ENCODE data around the gene LIPC.

The LIPC gene

GRCh38 chr15:58521293-58521991, 89.7 kb downstream of the LIPC start:
- peak; percentile 73 for DNase-seq

GRCh38 chr15:58522391-58522790, 90.6 kb downstream of the LIPC start:
- no peak for DNase-seq

DNA sequence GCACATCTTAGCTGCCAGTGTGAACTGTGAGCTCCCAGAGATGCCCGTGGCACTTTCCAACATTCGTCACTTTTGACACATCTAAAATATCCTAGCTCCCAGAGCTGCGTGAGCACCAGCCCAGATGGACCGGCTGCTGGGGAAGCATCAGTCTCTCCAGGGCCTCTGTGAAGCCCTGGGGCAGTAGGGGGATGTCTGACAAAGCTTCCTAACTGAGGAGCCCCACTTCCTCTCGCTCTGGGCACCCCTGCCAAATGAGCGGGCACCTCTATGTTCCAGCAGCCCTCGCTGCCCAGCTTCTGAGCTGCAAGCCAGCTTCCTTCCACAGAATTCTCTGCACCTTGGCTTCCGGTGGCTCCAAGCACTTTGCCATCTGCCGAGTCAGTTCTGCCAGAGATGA, 91.1 kb downstream of the LIPC start:
- no peak for DNase-seq

DNA sequence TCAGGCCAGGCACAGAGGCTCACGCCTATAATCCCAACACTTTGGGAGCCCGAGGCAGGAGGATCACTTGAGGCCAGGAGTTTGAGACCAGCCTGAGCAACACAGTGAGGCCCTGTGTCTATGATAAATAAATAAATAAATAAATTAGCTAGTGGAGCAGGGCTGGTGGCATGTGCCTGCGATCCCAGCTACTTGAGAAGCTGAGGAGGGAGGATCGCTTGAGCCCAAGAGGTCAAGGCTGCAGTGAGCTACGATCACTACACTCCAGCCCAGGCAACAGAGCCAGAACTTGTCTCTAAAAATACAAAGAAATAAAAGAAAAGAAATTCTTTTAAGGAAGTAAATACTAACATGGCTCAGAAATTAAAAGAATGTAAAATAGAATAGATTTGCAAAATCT, 91.8 kb downstream of the LIPC start:
- no peak for DNase-seq

GRCh38 chr15:58524247-58524646, 92.5 kb downstream of the LIPC start:
- DNase-seq = no peak

GRCh38 chr15:58525991-58526421, 94.2 kb downstream of the LIPC start:
- no peak for DNase-seq

DNA sequence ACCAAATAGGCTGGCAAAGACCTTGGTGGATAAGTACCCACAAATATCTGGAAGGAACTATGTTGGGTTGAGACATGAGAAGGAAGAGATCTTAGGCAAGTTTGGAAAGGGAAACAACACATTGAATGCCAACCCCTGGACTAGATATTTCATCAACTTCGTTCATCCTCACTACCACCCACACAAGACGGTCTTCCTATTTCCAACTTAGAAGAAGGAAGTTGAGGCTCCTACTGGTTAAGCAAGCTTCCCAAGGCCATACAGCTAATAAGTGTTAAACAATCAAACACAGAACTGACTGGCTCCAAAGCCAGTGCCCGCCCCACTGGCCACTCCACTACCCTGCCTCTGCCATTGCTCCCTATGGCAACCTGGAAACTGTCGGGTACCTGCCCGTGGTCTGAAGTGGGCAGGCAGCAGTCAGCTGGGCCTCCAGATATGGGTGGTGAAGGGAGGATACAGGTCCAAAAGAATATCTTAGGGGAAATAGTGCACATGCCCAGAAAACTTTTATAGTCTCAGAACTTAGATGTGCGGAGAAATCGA, 94.9 kb downstream of the LIPC start:
- DNase-seq = no peak

DNA sequence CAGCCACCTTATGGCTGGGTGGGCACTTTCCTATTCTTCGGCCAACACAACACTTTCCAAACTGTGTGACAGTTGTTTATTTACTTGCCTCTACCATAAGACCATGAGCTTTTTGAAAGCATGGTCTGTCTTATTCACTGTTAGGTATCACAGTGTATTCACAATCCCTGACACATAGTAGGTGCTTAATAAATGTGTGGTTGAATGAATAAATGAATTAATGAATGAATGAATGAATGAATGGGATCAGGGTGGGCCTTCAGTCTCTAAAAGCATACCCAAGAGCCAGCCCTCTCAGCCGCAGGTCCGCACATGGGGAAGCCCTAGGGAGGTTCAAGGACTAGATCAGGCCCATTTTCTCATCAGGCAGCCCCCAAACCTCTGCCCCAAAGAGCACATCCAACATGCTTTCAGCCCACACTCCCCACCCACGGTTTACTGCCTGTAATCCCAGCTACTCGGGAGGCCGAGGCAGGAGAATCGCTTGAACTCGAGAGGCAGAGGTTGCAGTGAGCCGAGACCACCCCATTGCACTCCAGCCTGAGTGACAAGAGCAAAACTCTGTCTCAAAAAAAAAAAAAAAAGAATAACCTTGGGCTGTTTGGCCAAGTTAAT, 95.9 kb downstream of the LIPC start:
- DNase-seq = no peak

- DNase-seq = no peak
Measured at GRCh38 chr15:58528188-58528870, 96.5 kb downstream of the LIPC start.

DNA sequence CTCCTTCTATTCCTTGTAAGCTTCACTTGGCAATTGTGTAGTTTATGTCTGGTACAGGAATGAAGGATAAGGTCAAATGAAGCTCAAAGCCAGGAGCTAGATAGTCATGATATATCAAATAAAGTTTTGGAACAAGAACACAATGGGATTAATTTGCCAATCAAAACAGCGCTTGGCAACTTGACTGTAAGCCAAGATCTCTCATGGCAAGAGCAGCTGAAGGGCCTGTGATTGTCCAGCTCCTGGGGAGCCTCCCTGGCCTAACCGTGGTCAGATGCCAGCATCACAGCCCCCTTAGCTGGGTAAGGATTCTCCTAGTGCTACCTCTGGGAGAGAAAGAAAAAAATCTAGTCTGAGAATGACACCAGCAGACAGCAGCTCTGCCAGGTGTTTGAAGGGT, 97.2 kb downstream of the LIPC start:
- DNase-seq = no peak

DNA sequence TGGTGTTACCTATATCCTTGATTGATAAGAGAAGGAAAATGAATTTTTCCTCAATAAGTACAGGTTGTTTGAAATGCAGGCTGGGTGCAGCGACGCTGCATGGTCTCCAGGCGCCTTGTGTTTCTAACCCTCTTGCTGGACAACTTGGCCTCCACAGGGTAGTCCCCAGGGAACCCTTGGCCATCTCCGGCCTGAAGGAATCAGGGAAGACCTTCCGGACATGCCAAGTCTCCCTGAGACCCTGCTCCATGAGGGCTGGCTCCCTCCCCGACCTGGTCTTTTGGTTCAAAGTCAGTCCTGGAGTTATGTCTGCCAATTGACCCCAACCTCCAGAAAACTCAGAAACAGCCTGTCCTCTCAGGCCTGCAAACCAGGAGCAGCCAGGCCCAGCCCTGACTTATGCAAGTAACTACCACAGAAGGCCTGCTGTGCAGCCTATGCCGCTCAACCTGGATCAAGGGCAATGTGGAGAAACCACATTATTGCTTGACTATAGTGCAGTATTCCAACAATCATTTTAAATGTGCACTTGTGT, 98.3 kb downstream of the LIPC start:
- DNase-seq = no peak

DNA sequence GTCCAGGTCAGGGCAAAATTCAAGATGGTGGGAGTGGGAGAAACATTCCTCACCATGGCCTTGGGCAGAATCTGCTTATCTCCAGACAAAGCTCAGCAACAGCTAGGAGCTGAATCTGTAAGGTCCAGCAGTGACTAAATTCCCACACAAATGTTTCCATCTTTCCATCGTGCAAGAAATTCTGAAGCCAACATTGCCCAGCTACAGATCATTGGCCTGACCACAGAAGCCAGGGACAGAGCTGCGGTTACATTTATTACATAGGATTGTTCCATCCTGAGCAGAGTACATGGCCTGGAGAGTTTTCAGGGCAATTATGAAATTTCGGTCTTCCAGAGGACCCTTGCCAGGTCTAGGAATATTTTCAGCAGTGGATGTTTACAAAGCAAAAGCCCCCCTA, 100.3 kb downstream of the LIPC start:
- no peak for DNase-seq

DNA sequence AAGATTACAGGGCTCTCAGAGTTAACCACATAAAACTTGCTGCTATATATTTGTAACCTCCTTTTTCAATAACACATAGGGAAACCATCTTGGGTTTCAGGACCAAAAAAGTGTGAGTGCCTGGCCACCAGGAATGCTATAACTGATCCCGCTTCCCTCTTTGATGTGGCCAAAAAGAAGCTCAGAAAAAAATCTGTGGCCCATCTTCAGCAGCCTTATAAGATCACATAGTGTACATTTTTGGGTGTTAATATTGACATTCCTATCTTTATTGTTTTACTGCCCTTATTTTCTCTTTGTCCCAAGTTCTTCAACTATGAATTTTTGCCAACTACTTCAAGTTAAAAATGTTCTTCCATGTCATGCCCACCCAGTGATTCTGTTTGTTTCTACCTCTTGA, 102.8 kb downstream of the LIPC start:
- no peak for DNase-seq

GRCh38 chr15:58535337-58535736, 103.5 kb downstream of the LIPC start:
- no peak for DNase-seq

DNA sequence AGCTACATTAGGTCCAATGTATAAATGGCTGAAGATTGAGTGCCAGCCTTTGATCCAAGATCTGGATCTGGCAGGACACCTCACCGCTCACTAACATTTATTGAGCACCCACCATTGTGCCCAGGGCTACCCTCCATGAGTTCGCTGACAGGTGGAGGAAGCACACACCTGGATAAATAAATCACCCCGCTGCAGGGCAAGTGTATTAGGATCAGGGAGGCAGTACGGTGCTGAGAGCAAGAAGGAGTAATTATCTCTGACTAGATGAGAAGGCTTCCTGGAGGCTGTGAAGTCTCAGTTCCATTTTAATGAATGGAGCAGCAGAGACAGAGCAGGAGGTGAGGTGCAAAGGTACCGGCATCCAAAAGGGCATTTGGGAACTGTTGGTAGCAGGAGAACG, 104.1 kb downstream of the LIPC start:
- DNase-seq = no peak

- no peak for DNase-seq
Measured at GRCh38 chr15:58536414-58536813, 104.6 kb downstream of the LIPC start.

GRCh38 chr15:58537033-58537432, 105.2 kb downstream of the LIPC start:
- DNase-seq = no peak

GRCh38 chr15:58538225-58538727, 106.5 kb downstream of the LIPC start:
- no peak for DNase-seq

DNA sequence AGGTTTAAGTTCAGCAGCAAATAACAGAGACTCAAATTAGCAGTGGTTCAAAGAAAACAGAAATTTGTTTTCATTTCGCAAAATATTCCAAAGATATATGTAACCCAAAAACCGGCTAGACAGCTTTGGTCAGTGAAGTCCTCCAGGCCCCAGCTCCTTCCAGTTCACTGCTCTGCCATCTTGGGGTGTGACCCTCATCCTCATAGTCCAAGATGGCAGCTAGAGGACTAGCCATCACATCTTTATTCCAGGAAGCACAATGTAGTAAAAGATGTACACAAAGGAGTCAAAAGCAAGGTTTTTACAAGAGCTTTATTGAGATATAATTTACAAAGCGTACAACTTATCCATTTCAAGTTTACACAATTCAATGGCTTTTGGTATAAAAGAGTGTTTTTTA, 107.1 kb downstream of the LIPC start:
- no peak for DNase-seq

- no peak for DNase-seq
Measured at GRCh38 chr15:58539548-58539947, 107.8 kb downstream of the LIPC start.

DNA sequence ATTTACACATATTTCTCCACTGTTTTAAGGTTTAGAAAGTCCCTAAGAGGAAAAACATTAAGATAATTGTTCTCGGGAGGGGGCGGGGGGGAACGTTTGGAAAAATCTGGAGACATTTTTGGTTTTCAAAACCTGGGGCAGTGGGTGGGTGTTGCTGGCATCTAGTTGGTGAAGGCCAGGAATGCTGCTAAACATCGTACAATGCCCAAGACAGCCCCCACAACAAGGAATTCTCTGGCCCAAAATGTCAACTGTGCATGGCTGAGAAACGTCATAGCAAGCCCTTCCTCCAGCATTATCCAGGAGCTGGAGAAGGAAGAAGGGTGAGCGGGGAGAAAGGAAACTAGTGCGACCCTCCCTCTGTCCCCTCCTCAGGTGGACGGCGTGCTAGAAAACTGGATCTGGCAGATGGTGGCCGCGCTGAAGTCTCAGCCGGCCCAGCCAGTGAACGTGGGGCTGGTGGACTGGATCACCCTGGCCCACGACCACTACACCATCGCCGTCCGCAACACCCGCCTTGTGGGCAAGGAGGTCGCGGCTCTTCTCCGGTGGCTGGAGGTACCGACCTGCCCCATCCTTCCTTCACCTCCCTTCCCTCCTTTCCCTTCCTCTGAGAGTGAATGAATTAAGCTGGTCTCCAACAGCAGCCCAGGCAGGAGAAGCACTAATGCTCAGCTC, 109.8 kb downstream of the LIPC start:
- DNase-seq = no peak

- no peak for DNase-seq
Measured at GRCh38 chr15:58543664-58544335, 112.0 kb downstream of the LIPC start.
